Measurements from ENCODE around the gene CCL3. TPM values are rescaled to one million over a fixed set of nuclear protein-coding genes. Genes with fewer than 3 reads are reported as not detected.
"Not testable (repeated sequence)": the region's sequence is repeated elsewhere in the genome, so short reads cannot be mapped to it uniquely, and the experiment has no call there.

CCL3 gene
- total RNA-seq, 1 experiment from 2014 or later: not detected

- Histone ChIP-seq H3K9me3 (ENCODE audit: low read length) (no peaks in the 10 kb centered on the region), H3K9me2 (replicated peaks; ENCODE audit: low read length) (no peaks in the 10 kb centered on the region), H3F3A (ENCODE audit: low read length, unreplicated experiment) (no peaks in the 10 kb centered on the region), H3K27me3 (ENCODE audit: low read length) (no peaks in the 10 kb centered on the region), H3K27ac (ENCODE audit: low read length) (no peak overlapping the region), H4K20me1 (ENCODE audit: low read length) (no peaks in the 10 kb centered on the region), H3K9ac (ENCODE audit: low read length) (no peak overlapping the region), H3K4me1 (ENCODE audit: insufficient read depth, low read length) (no peaks in the 10 kb centered on the region), H2AFZ (ENCODE audit: low read length) (no peak overlapping the region), H3K4me3 (ENCODE audit: low read length) (no peak overlapping the region), H3K36me3 (ENCODE audit: low read depth, low read length) (no peaks in the 10 kb centered on the region), H3K79me2 (ENCODE audit: low read length) (no peaks in the 10 kb centered on the region), H3K4me2 (ENCODE audit: low read length) (no peak overlapping the region)
- DNase-seq: no peak
- ChIA-PET CTCF (no interaction called here), POLR2A (ENCODE audit: unreplicated experiment) (no interaction called here)
- BruUV-seq (replicated peaks): no TSS peak
- no peak for ATAC-seq
- intact Hi-C loops (cut with micrococcal nuclease): no loop called here
- TF ChIP-seq EZH2phosphoT487 (IDR thresholded peaks at IDR 0.05; ENCODE audit: borderline replicate concordance, low read length): no peak
- TF ChIP-seq CTCF (conservative IDR thresholded peaks at IDR 0.05; ENCODE audit: low read depth, low read length): no peak
- no peak for TF ChIP-seq EZH2 (IDR thresholded peaks at IDR 0.05; ENCODE audit: low read length, unreplicated experiment)
Observed at GRCh38 chr17:36095992-36096391, 6.0 kb upstream of the CCL3 start.

- H3K27me3 ChIP-seq (ENCODE audit: low read length): 0 out of 2 replicates have a peak, but pooled peaks cover 3% of the 10 kb centered on the region
- no peak overlapping the region for H3K9ac ChIP-seq (ENCODE audit: low read length)
- no peak overlapping the region for H2AFZ ChIP-seq (ENCODE audit: low read length)
- H3K79me2 ChIP-seq (ENCODE audit: low read length): no peaks in the 10 kb centered on the region
- ChIA-PET CTCF (no interaction called here), POLR2A (ENCODE audit: unreplicated experiment) (no interaction called here)
- no peak overlapping the region for H3K27ac ChIP-seq (ENCODE audit: low read length)
- H3K36me3 ChIP-seq (ENCODE audit: low read depth, low read length): no peaks in the 10 kb centered on the region
- no peaks in the 10 kb centered on the region for H3K9me2 ChIP-seq (replicated peaks; ENCODE audit: low read length)
- no peaks in the 10 kb centered on the region for H3F3A ChIP-seq (ENCODE audit: low read length, unreplicated experiment)
- DNase-seq (no peak), ATAC-seq (no peak)
- H3K4me3 ChIP-seq (ENCODE audit: low read length): no peak overlapping the region
- H3K4me2 ChIP-seq (ENCODE audit: low read length): no peak overlapping the region
- H3K9me3 ChIP-seq (ENCODE audit: low read length): no peaks in the 10 kb centered on the region
- TF ChIP-seq CTCF (conservative IDR thresholded peaks at IDR 0.05; ENCODE audit: low read depth, low read length) (no peak), EZH2 (IDR thresholded peaks at IDR 0.05; ENCODE audit: low read length, unreplicated experiment) (no peak), EZH2phosphoT487 (IDR thresholded peaks at IDR 0.05; ENCODE audit: borderline replicate concordance, low read length) (no peak)
- intact Hi-C loops (cut with micrococcal nuclease): no loop called here
- no peaks in the 10 kb centered on the region for H3K4me1 ChIP-seq (ENCODE audit: insufficient read depth, low read length)
- no peaks in the 10 kb centered on the region for H4K20me1 ChIP-seq (ENCODE audit: low read length)
- BruUV-seq (replicated peaks): no TSS peak
Observed at GRCh38 chr17:36094746-36095145, 4.8 kb upstream of the CCL3 start.

- Histone ChIP-seq H3K4me1 (ENCODE audit: insufficient read depth, low read length) (no peaks in the 10 kb centered on the region), H4K20me1 (ENCODE audit: low read length) (no peaks in the 10 kb centered on the region), H3F3A (ENCODE audit: low read length, unreplicated experiment) (no peaks in the 10 kb centered on the region), H3K79me2 (ENCODE audit: low read length) (no peaks in the 10 kb centered on the region), H2AFZ (ENCODE audit: low read length) (no peak overlapping the region), H3K27ac (ENCODE audit: low read length) (no peak overlapping the region), H3K4me3 (ENCODE audit: low read length) (no peak overlapping the region), H3K9me3 (ENCODE audit: low read length) (no peaks in the 10 kb centered on the region), H3K9ac (ENCODE audit: low read length) (no peak overlapping the region), H3K4me2 (ENCODE audit: low read length) (no peak overlapping the region), H3K27me3 (ENCODE audit: low read length) (peaks cover 9% of the 10 kb centered on the region; the same call in 1 of the 2 replicates), H3K36me3 (ENCODE audit: low read depth, low read length) (no peaks in the 10 kb centered on the region), H3K9me2 (replicated peaks; ENCODE audit: low read length) (no peaks in the 10 kb centered on the region)
- intact Hi-C loops (cut with micrococcal nuclease): no loop called here
- BruUV-seq (replicated peaks): no TSS peak
- ChIA-PET CTCF (no interaction called here), POLR2A (ENCODE audit: unreplicated experiment) (no interaction called here)
- ATAC-seq (no peak), DNase-seq (no peak)
- TF ChIP-seq EZH2 (IDR thresholded peaks at IDR 0.05; ENCODE audit: low read length, unreplicated experiment) (no peak), CTCF (conservative IDR thresholded peaks at IDR 0.05; ENCODE audit: low read depth, low read length) (no peak), EZH2phosphoT487 (IDR thresholded peaks at IDR 0.05; ENCODE audit: borderline replicate concordance, low read length) (no peak)
Observed at GRCh38 chr17:36094232-36094631, 4.3 kb upstream of the CCL3 start.

- intact Hi-C loops (cut with micrococcal nuclease); H3K9me2 ChIP-seq (replicated peaks; ENCODE audit: low read length); H3K4me2 ChIP-seq (ENCODE audit: low read length); H3K4me1 ChIP-seq (ENCODE audit: insufficient read depth, low read length); H3K27ac ChIP-seq (ENCODE audit: low read length); H3K27me3 ChIP-seq (ENCODE audit: low read length); H3K9ac ChIP-seq (ENCODE audit: low read length); H2AFZ ChIP-seq (ENCODE audit: low read length); H3K9me3 ChIP-seq (ENCODE audit: low read length); ATAC-seq; H3K79me2 ChIP-seq (ENCODE audit: low read length); H3K4me3 ChIP-seq (ENCODE audit: low read length); CTCF ChIA-PET; BruUV-seq (replicated peaks); H3K36me3 ChIP-seq (ENCODE audit: low read depth, low read length); H3F3A ChIP-seq (ENCODE audit: low read length, unreplicated experiment); POLR2A ChIA-PET (ENCODE audit: unreplicated experiment); H4K20me1 ChIP-seq (ENCODE audit: low read length); DNase-seq: not testable (repeated sequence)
Observed at GRCh38 chr17:36092715-36093114, 2.8 kb upstream of the CCL3 start.

Data from PC-3 (cell line).